ENCODE results near the gene PHLDB2.

PHLDB2 gene

GRCh38 chr3:111851511-111851954 lies 7.5 kb upstream of the PHLDB2 start:
- no peak for DNase-seq (ENCODE audit: low read depth)

DNA sequence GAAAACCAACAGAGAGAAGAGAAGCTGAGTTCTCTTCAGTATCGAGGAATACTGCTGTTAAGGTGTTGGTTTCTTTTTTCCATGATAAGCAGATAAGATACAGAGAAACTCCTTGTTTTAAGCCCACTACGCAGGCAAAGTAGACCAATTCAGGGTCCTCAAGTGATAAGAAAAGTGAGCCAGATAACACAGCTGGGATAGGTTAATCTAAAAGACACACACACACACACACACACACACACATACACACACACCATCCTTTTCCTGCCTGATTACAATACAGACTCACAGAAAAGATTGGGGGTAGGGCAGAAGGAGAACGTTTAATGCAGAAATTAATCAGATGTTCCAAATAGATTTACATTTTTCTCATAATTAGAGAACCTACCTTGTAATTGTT lies 6.5 kb upstream of the PHLDB2 start:
- no peak for DNase-seq (ENCODE audit: low read depth)

DNA sequence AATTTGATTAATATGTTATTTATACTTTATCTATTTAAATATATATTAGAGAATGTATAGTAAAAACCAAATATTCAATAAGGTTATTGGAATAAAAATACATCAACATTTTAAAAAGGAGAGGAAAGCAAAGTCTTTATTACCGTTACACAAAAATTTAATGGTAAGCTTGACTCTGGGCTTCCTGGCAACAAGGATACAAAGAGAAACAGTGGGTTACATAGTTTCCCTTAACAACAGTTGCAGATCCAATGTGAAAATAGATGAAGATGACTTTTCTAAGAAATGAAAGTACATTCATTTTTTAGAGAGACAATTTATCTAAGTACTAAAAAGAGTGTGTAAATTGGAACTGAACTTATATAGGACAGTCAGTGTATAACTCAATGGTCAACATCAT lies 6.0 kb upstream of the PHLDB2 start:
- no peak for DNase-seq (ENCODE audit: low read depth)

- no peak for DNase-seq (ENCODE audit: low read depth)
Measured at GRCh38 chr3:111854990-111855389, 4.1 kb upstream of the PHLDB2 start.

GRCh38 chr3:111856501-111856900 lies 2.6 kb upstream of the PHLDB2 start:
- no peak for DNase-seq (ENCODE audit: low read depth)

GRCh38 chr3:111857474-111857873 lies 1.6 kb upstream of the PHLDB2 start:
- no peak for DNase-seq (ENCODE audit: low read depth)

DNA sequence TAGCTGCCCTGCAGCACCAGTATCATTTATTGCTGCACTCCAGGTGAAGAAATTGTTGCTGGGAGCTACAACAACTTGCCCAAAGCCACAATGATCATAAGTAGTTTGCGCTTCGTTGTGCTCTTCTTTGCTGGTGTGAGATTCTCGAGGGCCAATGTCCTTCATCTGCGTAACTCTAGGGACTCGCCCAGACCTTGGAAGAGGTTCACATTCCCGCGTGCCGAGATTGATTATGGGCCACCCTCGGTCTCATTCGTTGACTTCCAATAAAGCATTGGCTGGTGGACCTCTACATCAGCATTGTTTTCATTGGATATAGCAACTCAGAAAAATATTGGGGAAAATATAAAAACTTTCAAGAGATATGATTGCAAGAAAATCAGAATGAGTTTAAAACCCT lies 423 bp upstream of the PHLDB2 start:
- DNase-seq (ENCODE audit: low read depth): no peak

DNA sequence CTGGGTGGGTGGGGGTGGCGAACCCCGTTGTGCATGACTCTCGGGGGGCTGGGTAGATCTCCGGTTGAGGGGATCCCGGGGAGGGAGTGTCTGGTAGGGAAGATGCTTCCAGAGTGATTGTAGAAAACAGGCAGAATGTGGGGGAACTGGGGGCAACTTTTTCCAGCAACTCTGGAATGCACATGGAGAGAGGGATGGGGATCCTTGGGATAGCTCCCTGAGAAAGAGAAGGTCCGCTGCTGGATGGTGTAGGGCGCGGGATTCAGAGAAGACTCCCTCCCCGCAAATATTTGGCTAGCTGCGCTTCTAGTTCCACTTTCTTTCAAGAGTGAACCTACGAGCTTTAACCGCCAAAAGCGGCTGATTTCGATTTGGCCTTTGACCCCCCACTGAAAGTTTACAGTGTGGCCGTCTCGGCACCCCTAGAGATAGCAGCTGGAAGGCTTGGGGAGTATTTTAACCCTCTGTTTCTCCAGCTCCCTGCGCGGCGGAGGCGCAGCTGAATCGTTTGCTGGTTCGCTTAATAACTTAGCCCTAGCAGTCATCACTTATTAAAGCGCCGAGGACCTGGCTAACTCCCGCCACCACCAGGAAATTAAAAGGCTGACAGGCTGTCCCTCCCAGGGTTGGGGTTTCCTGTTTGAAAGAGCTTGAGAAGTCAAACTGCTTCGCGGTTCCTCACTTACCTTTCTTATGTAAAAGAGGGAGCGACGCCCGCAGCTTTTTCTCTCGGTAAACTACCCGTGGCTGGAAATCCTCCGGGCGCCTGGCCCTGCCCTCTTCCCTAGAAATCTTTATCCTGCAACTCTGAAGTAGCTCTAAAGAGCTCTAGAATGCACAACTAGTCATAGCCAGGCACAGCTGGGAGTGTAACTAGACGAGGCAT lies 1.2 kb downstream of the PHLDB2 start:
- DNase-seq (ENCODE audit: low read depth): no peak

DNA sequence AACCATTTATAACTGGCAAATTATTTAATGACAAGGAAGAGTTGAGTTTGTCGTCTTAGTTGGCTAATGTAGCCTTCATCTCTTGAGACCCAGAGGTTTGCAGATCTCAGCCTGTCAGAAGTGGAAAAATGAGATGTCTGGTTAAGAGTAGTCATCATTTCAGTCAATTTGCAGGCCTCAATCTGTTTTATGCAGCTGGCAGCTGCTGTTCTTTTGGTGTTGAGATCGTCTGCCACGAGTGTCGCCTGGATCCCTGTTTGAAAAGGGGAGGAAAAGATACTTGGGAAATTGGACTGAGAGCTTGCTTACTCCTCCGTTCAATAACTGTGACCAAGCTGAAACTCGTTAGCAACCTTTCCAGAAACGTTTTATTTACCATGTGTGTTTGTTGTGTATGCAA lies 2.3 kb downstream of the PHLDB2 start:
- no peak for DNase-seq (ENCODE audit: low read depth)

DNA sequence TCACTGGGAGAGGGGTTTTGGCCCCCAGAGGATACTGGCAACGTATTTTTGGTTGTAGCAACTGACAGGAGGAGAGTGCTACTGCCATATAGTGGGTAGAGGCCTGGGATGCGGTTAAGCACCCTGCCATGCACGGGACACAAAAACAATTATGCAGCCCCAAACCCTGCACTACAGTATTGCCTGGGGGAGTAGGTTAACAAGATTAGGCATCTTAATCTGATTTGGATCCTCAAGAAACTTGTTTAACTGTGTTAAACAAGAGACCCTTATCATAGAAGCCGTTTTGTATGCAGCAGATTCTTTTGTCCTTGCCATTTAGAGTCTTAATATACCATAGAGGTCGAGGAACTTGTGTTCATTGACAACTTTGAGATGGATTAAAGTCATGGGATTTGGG lies 3.4 kb downstream of the PHLDB2 start:
- no peak for DNase-seq (ENCODE audit: low read depth)

GRCh38 chr3:111862974-111863373 lies 3.9 kb downstream of the PHLDB2 start:
- no peak for DNase-seq (ENCODE audit: low read depth)

DNA sequence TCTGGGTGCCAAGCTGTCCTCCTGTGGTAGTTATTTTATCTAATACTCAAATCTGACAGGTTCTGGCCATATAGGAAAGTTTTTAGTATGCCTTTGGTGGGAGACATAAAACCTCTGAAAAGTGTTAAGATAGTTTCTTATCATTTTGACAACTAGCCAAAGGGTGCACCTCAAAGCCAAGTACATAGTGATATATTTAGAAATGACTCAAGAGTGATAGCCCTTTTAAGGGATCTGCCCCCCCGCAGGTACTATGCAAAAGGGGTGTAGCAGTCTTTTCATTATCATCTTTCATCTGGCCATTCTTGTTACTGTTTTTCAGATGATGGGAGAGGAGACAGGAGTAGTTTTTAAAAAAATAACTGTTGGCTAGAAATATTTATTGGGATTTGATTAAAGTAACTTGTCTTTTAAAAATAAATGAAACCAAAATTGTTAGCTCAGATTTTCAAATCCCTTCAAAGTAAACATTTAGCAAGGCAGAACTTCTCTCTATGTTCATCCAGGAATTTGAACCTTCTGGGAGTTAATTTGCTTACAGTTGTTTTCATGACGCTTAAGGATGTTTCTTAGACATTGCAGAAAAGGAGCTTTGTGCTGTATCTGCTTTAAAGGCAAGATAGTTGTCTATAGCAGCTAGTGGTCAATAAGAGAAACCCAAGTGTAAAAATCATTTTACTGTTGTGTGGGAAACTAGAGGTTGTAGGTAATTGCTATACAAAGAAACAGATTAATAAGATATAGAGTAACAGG lies 5.1 kb downstream of the PHLDB2 start:
- no peak for DNase-seq (ENCODE audit: low read depth)

- DNase-seq (ENCODE audit: low read depth): peak; percentile 91
Measured at GRCh38 chr3:111864821-111865656, 6.0 kb downstream of the PHLDB2 start.

DNA sequence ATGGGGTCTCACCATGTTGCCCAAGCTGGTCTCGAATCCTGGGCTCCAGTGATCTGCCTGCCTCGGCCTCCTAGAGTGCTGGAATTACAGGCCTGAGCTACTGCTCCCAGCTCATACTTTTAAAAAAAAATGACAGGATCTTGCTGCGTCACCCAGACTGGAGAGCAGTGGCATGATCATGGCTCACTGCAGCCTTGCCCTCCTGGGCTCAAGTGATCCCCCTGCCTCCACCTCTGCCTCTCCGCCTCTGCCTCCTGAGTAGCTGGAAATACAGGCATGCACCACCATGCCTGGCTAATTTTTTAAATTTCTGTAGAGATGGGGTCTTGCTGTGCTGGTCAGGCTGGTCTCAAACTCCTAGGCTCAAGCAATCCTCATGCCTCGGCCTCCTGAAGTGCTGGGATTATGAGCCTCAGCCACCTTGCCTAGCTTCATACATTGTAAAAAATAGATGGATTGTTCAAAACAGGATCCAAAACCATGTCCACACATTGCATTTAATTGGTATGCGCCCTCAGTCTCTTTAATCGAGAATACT lies 8.9 kb downstream of the PHLDB2 start:
- no peak for DNase-seq (ENCODE audit: low read depth)

DNA sequence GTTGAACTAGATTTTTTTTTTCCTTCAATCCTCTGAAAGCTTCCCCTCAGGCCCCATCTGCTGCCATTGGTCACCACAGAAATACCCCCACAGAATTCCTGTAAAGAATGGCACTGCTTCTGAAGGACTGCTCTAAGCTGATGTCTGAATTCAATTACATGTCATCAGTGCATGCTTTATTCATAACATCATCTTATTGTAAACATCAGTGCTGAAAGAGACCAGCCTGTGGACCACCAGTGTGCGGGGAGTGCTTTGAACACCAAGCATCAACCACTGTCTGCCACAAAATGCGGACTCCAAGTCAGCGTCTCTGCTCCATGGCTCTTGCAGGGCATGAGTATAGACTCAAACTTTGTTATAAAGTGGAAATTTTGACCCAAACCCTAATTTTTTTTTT lies 11.6 kb downstream of the PHLDB2 start:
- no peak for DNase-seq (ENCODE audit: low read depth)

- DNase-seq (ENCODE audit: low read depth): no peak
Measured at GRCh38 chr3:111871809-111872623, 13.0 kb downstream of the PHLDB2 start.

DNA sequence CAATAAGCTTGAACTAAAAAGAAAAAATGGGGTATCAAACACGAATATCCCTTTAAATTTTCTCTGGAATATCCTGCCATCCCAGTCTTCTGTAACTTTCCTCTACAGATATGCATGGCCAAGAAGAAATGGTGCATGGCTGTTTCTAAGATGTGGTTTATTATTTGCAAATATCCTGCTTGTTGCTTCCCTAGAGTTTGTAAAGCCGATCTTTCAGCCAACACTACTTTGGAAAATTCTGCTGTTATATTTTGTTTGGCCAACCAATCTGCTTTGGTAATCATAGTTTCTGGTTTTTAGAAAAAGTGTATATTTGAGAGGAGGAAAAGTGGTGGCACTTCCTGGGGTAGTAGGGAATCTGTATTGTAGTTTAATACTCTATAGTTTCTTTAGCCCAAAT lies 13.9 kb downstream of the PHLDB2 start:
- no peak for DNase-seq (ENCODE audit: low read depth)

- DNase-seq (ENCODE audit: low read depth): no peak
Measured at GRCh38 chr3:111874177-111874820, 15.2 kb downstream of the PHLDB2 start.

GRCh38 chr3:111881480-111881879 lies 22.4 kb downstream of the PHLDB2 start:
- no peak for DNase-seq (ENCODE audit: low read depth)

DNA sequence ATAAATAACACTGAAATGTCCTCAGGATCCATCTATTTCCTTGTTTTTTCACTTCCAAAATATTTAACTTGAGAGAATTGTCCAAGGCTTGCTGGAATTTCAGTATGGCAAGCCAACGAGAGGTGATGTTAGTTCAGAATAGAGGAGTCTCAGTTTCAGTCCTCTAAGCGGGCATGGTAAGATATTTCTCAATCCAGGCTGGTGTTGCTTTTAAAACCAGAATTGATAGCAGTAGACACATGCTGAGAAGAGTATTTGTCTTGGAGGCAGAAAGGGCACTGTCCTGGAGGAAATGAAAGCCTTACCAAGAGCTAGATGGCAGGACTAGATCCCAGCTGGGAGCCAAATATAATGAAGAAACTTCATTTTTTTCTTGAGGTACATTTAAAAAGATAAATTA lies 23.1 kb downstream of the PHLDB2 start:
- no peak for DNase-seq (ENCODE audit: low read depth)

DNA sequence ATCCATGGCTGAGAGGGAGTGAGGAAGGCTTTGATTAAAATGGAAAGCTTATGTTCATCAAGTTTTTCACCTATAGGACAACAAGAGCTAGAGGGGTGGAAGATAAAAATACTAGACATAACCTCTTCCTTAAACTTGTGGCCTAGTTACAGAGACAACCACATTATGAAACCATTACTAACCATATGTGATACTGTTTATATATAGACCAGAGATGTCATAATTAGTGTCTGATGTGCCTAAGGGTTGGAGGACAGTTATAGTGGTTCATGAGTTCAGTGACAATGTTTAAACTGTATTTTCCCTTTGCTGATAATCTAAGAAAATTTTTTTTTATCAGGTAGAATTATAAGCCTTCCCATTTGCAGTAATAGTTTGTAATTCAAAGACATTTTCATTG lies 23.7 kb downstream of the PHLDB2 start:
- DNase-seq (ENCODE audit: low read depth): no peak
